AG09319 (cell line): Measurements from ENCODE around the gene CPM.

Experiments used
- DNase-seq: peaks from one replicate; pipeline ENCODE4 v3.0.0-alpha.2; 2010; ENCODE audit warnings: low read depth; ENCODE audit errors: extremely low read depth
- CTCF ChIP-seq: IDR thresholded peaks from 2 replicates; pipeline ENCODE4 v1.5.1; 2011; ENCODE audit warnings: low read depth, mild to moderate bottlenecking, inconsistent platforms, low read length, moderate library complexity

CPM gene

GRCh38 chr12:68976395-68976841, 43.4 kb upstream of the CPM start:
- no peak for TF ChIP-seq CTCF

GRCh38 chr12:68975811-68976210, 42.8 kb upstream of the CPM start:
- no peak for TF ChIP-seq CTCF
- DNase-seq = no peak

More at GRCh38 chr12:68976395-68976841, 43.4 kb upstream of the CPM start:
- DNase-seq = no peak

- no peak for DNase-seq
- TF ChIP-seq CTCF = no peak
Measured at GRCh38 chr12:68972595-68972994, 39.6 kb upstream of the CPM start.

- no peak for DNase-seq
- TF ChIP-seq CTCF = no peak
Measured at GRCh38 chr12:68971404-68971803, 38.4 kb upstream of the CPM start.

GRCh38 chr12:68970951-68971350, 38.0 kb upstream of the CPM start:
- no peak for DNase-seq
- TF ChIP-seq CTCF = no peak

- no peak for DNase-seq
- no peak for TF ChIP-seq CTCF
Measured at GRCh38 chr12:68970306-68970705, 37.3 kb upstream of the CPM start.

- no peak for TF ChIP-seq CTCF
- no peak for DNase-seq
Measured at GRCh38 chr12:68967046-68967445, 34.1 kb upstream of the CPM start.
